T-helper 17 cell (primary cell): ENCODE data around the gene MXD3. TPM values are rescaled to one million over a fixed set of nuclear protein-coding genes. Genes with fewer than 3 reads are reported as not detected.
A peak's percentile ranks its signal among the peaks of the same experiment; 100 is the strongest.

Experiments
- ATAC-seq: fragments of 150-1000 bp; cut with Tn5 transposase; 2 replicates; pipeline ENCODE4 v1.10.0; 2021; ENCODE audit warnings: mild to moderate bottlenecking, moderate library complexity
- DNase-seq, 3 donors: peaks; one replicate each; pipeline versions ENCODE4 v3.0.0 to v3.0.0-alpha.2; 2020 to 2021
- H3K9me3 ChIP-seq: one replicate; pipeline ENCODE4 v1.7.0; 2013; ENCODE audit warnings: low read length, mild to moderate bottlenecking; ENCODE audit not compliant: control insufficient read depth, poor library complexity, severe bottlenecking
- H3K27ac Mint-ChIP-seq: one replicate; pipeline ENCODE4 v1.8.0; 2022; ENCODE audit warnings: mild to moderate bottlenecking, moderate library complexity, mixed read lengths
- H3K27me3 Mint-ChIP-seq: one replicate; pipeline ENCODE4 v1.8.0; 2022; ENCODE audit warnings: mixed read lengths
- H3K36me3 Mint-ChIP-seq: one replicate; pipeline ENCODE4 v1.8.0; 2022; ENCODE audit warnings: low read depth, mixed read lengths
- H3K4me1 Mint-ChIP-seq: one replicate; pipeline ENCODE4 v1.8.0; 2022; ENCODE audit warnings: mild to moderate bottlenecking, mixed read lengths
- H3K4me3 Mint-ChIP-seq: one replicate; pipeline ENCODE4 v1.8.0; 2022; ENCODE audit warnings: mild to moderate bottlenecking, moderate library complexity, mixed read lengths
- total RNA-seq, 4 donors: library from RNA in 2 of 4; stranded (reverse) in 2 of 4; gene quantifications; one replicate each; pipeline ENCODE4 v1.2.3 and lab custom pipeline; 2022 to 2026

The MXD3 gene
- total RNA-seq, 2 donors from 2014 or later, result 8.7 to 11.8 TPM

GRCh38 chr5:177300951-177301350 lies 10.7 kb downstream of the MXD3 start:
- Mint-ChIP-seq H3K4me3 (peak overlapping the region; percentile 77), H3K27me3 (no peaks in the 10 kb centered on the region), H3K4me1 (peaks cover 49% of the 10 kb centered on the region), H3K36me3 (no peaks in the 10 kb centered on the region), H3K27ac (peak overlapping the region; percentile 93)
- H3K9me3 ChIP-seq, result no peaks in the 10 kb centered on the region
- ATAC-seq, result no peak
- no peak for DNase-seq

GRCh38 chr5:177300236-177300880 lies 11.3 kb downstream of the MXD3 start:
- H3K9me3 ChIP-seq, result no peaks in the 10 kb centered on the region
- ATAC-seq (peak; percentile 54), DNase-seq (no peak)
- H3K27me3 Mint-ChIP-seq, result no peaks in the 10 kb centered on the region
- H3K4me1 Mint-ChIP-seq, result peaks cover 55% of the 10 kb centered on the region
- H3K4me3 Mint-ChIP-seq, result peak overlapping the region; percentile 77
- no peaks in the 10 kb centered on the region for H3K36me3 Mint-ChIP-seq
- peak overlapping the region; percentile 93 for H3K27ac Mint-ChIP-seq

GRCh38 chr5:177299697-177300096 lies 12.0 kb downstream of the MXD3 start:
- no peaks in the 10 kb centered on the region for H3K9me3 ChIP-seq
- no peak for ATAC-seq
- peak overlapping the region; percentile 93 for H3K27ac Mint-ChIP-seq
- DNase-seq, result no peak
- H3K4me1 Mint-ChIP-seq, result peaks cover 48% of the 10 kb centered on the region
- no peaks in the 10 kb centered on the region for H3K36me3 Mint-ChIP-seq
- no peaks in the 10 kb centered on the region for H3K27me3 Mint-ChIP-seq
- H3K4me3 Mint-ChIP-seq, result no peak overlapping the region

- H3K27ac Mint-ChIP-seq, result no peak overlapping the region
- peaks cover 40% of the 10 kb centered on the region for H3K4me1 Mint-ChIP-seq
- no peak for ATAC-seq
- H3K9me3 ChIP-seq, result no peaks in the 10 kb centered on the region
- no peak for DNase-seq
- H3K27me3 Mint-ChIP-seq, result no peaks in the 10 kb centered on the region
- H3K4me3 Mint-ChIP-seq, result no peak overlapping the region
- H3K36me3 Mint-ChIP-seq, result no peaks in the 10 kb centered on the region
These were observed 13.8 kb downstream of the MXD3 start for GRCh38 chr5:177297922-177298321.

GRCh38 chr5:177296581-177296980 lies 15.1 kb downstream of the MXD3 start:
- Mint-ChIP-seq H3K27me3 (no peaks in the 10 kb centered on the region), H3K36me3 (peaks cover 8% of the 10 kb centered on the region), H3K27ac (peak overlapping the region; percentile 67), H3K4me3 (peak overlapping the region; percentile 66), H3K4me1 (peaks cover 33% of the 10 kb centered on the region)
- H3K9me3 ChIP-seq, result no peaks in the 10 kb centered on the region
- ATAC-seq (no peak), DNase-seq (no peak)

- ATAC-seq, result no peak
- DNase-seq, result no peak
- Mint-ChIP-seq H3K4me3 (peak overlapping the region; percentile 25), H3K36me3 (peaks cover 8% of the 10 kb centered on the region), H3K4me1 (peaks cover 30% of the 10 kb centered on the region), H3K27me3 (no peaks in the 10 kb centered on the region), H3K27ac (peak overlapping the region; percentile 67)
- H3K9me3 ChIP-seq, result no peaks in the 10 kb centered on the region
These were observed 15.8 kb downstream of the MXD3 start for GRCh38 chr5:177295924-177296323.

GRCh38 chr5:177294632-177295031 lies 17.1 kb downstream of the MXD3 start:
- Mint-ChIP-seq H3K36me3 (peaks cover 10% of the 10 kb centered on the region), H3K27me3 (no peaks in the 10 kb centered on the region), H3K4me3 (peak overlapping the region; percentile 7), H3K4me1 (peaks cover 21% of the 10 kb centered on the region), H3K27ac (peak overlapping the region; percentile 67)
- DNase-seq (no peak), ATAC-seq (no peak)
- no peaks in the 10 kb centered on the region for H3K9me3 ChIP-seq

GRCh38 chr5:177293819-177294581 lies 17.7 kb downstream of the MXD3 start:
- Mint-ChIP-seq H3K27ac (no peak overlapping the region), H3K36me3 (peaks cover 10% of the 10 kb centered on the region), H3K4me3 (no peak overlapping the region), H3K4me1 (peaks cover 18% of the 10 kb centered on the region), H3K27me3 (no peaks in the 10 kb centered on the region)
- no peaks in the 10 kb centered on the region for H3K9me3 ChIP-seq
- no peak for ATAC-seq
- no peak for DNase-seq

GRCh38 chr5:177291735-177292134 lies 20.0 kb downstream of the MXD3 start:
- H3K36me3 Mint-ChIP-seq, result peaks cover 13% of the 10 kb centered on the region
- no peaks in the 10 kb centered on the region for H3K27me3 Mint-ChIP-seq
- no peaks in the 10 kb centered on the region for H3K9me3 ChIP-seq
- ATAC-seq, result no peak
- no peak for DNase-seq
- peak overlapping the region; percentile 2 for H3K27ac Mint-ChIP-seq
- no peak overlapping the region for H3K4me3 Mint-ChIP-seq
- peaks cover 18% of the 10 kb centered on the region for H3K4me1 Mint-ChIP-seq

- no peaks in the 10 kb centered on the region for H3K9me3 ChIP-seq
- Mint-ChIP-seq H3K27ac (peak overlapping the region; percentile 43), H3K4me1 (peaks cover 12% of the 10 kb centered on the region), H3K4me3 (no peak overlapping the region), H3K27me3 (no peaks in the 10 kb centered on the region), H3K36me3 (peaks cover 14% of the 10 kb centered on the region)
- no peak for DNase-seq
- no peak for ATAC-seq
These were observed 20.7 kb downstream of the MXD3 start for GRCh38 chr5:177290816-177291596.

- ATAC-seq (no peak), DNase-seq (no peak)
- Mint-ChIP-seq H3K36me3 (peaks cover 21% of the 10 kb centered on the region), H3K27me3 (no peaks in the 10 kb centered on the region), H3K27ac (no peak overlapping the region), H3K4me1 (peaks cover 6% of the 10 kb centered on the region), H3K4me3 (no peak overlapping the region)
- no peaks in the 10 kb centered on the region for H3K9me3 ChIP-seq
These were observed 23.5 kb downstream of the MXD3 start for GRCh38 chr5:177288191-177288590.

- no peaks in the 10 kb centered on the region for H3K27me3 Mint-ChIP-seq
- H3K27ac Mint-ChIP-seq, result peak overlapping the region; percentile 74
- no peak overlapping the region for H3K4me3 Mint-ChIP-seq
- H3K4me1 Mint-ChIP-seq, result peaks cover 9% of the 10 kb centered on the region
- H3K36me3 Mint-ChIP-seq, result peaks cover 10% of the 10 kb centered on the region
- H3K9me3 ChIP-seq, result no peaks in the 10 kb centered on the region
- ATAC-seq (no peak), DNase-seq (no peak)
These were observed 34.8 kb downstream of the MXD3 start for GRCh38 chr5:177276886-177277285.

GRCh38 chr5:177275883-177276282 lies 35.8 kb downstream of the MXD3 start:
- H3K36me3 Mint-ChIP-seq, result peaks cover 10% of the 10 kb centered on the region
- H3K9me3 ChIP-seq, result no peaks in the 10 kb centered on the region
- peak overlapping the region; percentile 74 for H3K27ac Mint-ChIP-seq
- peak overlapping the region; percentile 5 for H3K4me3 Mint-ChIP-seq
- H3K27me3 Mint-ChIP-seq, result no peaks in the 10 kb centered on the region
- ATAC-seq (no peak), DNase-seq (no peak)
- peaks cover 12% of the 10 kb centered on the region for H3K4me1 Mint-ChIP-seq
